Measurements from ENCODE around the gene GLS2. TPM values are rescaled to one million over a fixed set of nuclear protein-coding genes. Genes with fewer than 3 reads are reported as not detected.
"Not testable (repeated sequence)": the region's sequence is repeated elsewhere in the genome, so short reads cannot be mapped to it uniquely, and the experiment has no call there.

Gene GLS2
- 0.20 TPM in 1 of 2 replicates, not detected in the other for total RNA-seq (2014; rRNA removed; shearing (Covaris generic))

- DNase-seq (ENCODE audit: low read depth) = peak; percentile 72
Measured at GRCh38 chr12:56488041-56488955, at the start of gene GLS2. TSS of gene GLS2 (minus strand) at chr12:56488161. CDS start at chr12:56488118, 43 bp downstream.

GRCh38 chr12:56537546-56537945, 49.6 kb upstream of the GLS2 start:
- DNase-seq (ENCODE audit: low read depth) = no peak

- DNase-seq (ENCODE audit: low read depth) = no peak
Measured at GRCh38 chr12:56530390-56531055, 42.6 kb upstream of the GLS2 start.

GRCh38 chr12:56529656-56530055, 41.7 kb upstream of the GLS2 start:
- DNase-seq (ENCODE audit: low read depth) = peak; percentile 5

- no peak for DNase-seq (ENCODE audit: low read depth)
Measured at GRCh38 chr12:56528846-56529245, 40.9 kb upstream of the GLS2 start.

- peak; percentile 4 for DNase-seq (ENCODE audit: low read depth)
Measured at GRCh38 chr12:56522411-56523193, 34.6 kb upstream of the GLS2 start.

- peak; percentile 89 for DNase-seq (ENCODE audit: low read depth)
Measured at GRCh38 chr12:56521590-56522371, 33.8 kb upstream of the GLS2 start, which contains the start of gene RBMS2. TSS of gene RBMS2 (plus strand) at chr12:56521820. CDS start at chr12:56522024, 204 bp downstream.

GRCh38 chr12:56521209-56521589, 33.2 kb upstream of the GLS2 start:
- DNase-seq (ENCODE audit: low read depth) = no peak

- no peak for DNase-seq (ENCODE audit: low read depth)
Measured at GRCh38 chr12:56520506-56520905, 32.5 kb upstream of the GLS2 start.

GRCh38 chr12:56520048-56520447, 32.1 kb upstream of the GLS2 start:
- DNase-seq (ENCODE audit: low read depth) = no peak

GRCh38 chr12:56518570-56518969, 30.6 kb upstream of the GLS2 start:
- peak; percentile 3 for DNase-seq (ENCODE audit: low read depth)

GRCh38 chr12:56517854-56518253, 29.9 kb upstream of the GLS2 start:
- no peak for DNase-seq (ENCODE audit: low read depth)

GRCh38 chr12:56514014-56514318, 26.0 kb upstream of the GLS2 start:
- not testable (repeated sequence) for DNase-seq (ENCODE audit: low read depth)

GRCh38 chr12:56510786-56511185, 22.8 kb upstream of the GLS2 start:
- DNase-seq (ENCODE audit: low read depth) = no peak

- not testable (repeated sequence) for DNase-seq (ENCODE audit: low read depth)
Measured at GRCh38 chr12:56499879-56500278, 11.9 kb upstream of the GLS2 start.

- not testable (repeated sequence) for DNase-seq (ENCODE audit: low read depth)
Measured at GRCh38 chr12:56499452-56499851, 11.5 kb upstream of the GLS2 start.

GRCh38 chr12:56498126-56498902, 10.4 kb upstream of the GLS2 start:
- DNase-seq (ENCODE audit: low read depth) = not testable (repeated sequence)

GRCh38 chr12:56496704-56497103, 8.7 kb upstream of the GLS2 start:
- DNase-seq (ENCODE audit: low read depth) = peak; percentile 34

GRCh38 chr12:56494481-56494880, 6.5 kb upstream of the GLS2 start:
- DNase-seq (ENCODE audit: low read depth) = not testable (repeated sequence)

GRCh38 chr12:56494106-56494415, 6.1 kb upstream of the GLS2 start:
- DNase-seq (ENCODE audit: low read depth) = not testable (repeated sequence)

Measured in RPMI7951 (cell line).